Cerebellar nuclear complex (tissue), 1 donor: ENCODE results near the gene MRPS18C.
"Not testable (repeated sequence)": the region's sequence is repeated elsewhere in the genome, so short reads cannot be mapped to it uniquely, and the experiment has no call there.

ENCODE experiments used
- DNase-seq, 2 experiments: peaks; one replicate each; lab custom pipeline; 2025; lab: John Stamatoyannopoulos, UW

MRPS18C gene

GRCh38 chr4:83498187-83498586, 42.3 kb downstream of the MRPS18C start:
- DNase-seq = no peak

- DNase-seq = not testable (repeated sequence)
Observed at GRCh38 chr4:83501671-83502070, 45.8 kb downstream of the MRPS18C start.

GRCh38 chr4:83503974-83504373, 48.1 kb downstream of the MRPS18C start:
- no peak for DNase-seq

- DNase-seq = no peak
Observed at GRCh38 chr4:83504503-83504902, 48.6 kb downstream of the MRPS18C start.

- DNase-seq = no peak
Observed at GRCh38 chr4:83504996-83505395, 49.1 kb downstream of the MRPS18C start.

GRCh38 chr4:83509156-83509585, 53.3 kb downstream of the MRPS18C start:
- DNase-seq = not testable (repeated sequence)

- no peak for DNase-seq
Observed at GRCh38 chr4:83510442-83510841, 54.6 kb downstream of the MRPS18C start.
